SK-N-SH treated with all-trans-retinoic acid at 6 μM for 48 hours (cell line): Measurements from ENCODE around the gene DIAPH3.

Experiments
- ATAC-seq: fragments of 200-7000 bp; cut with Tn5 transposase; 3 replicates; pipeline ENCODE4 v1.9.1; 2020; ENCODE audit warnings: mild to moderate bottlenecking, moderate library complexity
- BACH2 ChIP-seq: fragments of 250-450 bp; sonication (Bioruptor Pico); IDR thresholded peaks from 2 replicates; pipeline ENCODE4 v1.9.0; 2021; ENCODE audit warnings: mild to moderate bottlenecking, borderline replicate concordance
- CREB5 ChIP-seq: fragments of 250-450 bp; sonication (Bioruptor Pico); IDR thresholded peaks from 2 replicates; pipeline ENCODE4 v1.5.1; 2020; ENCODE audit warnings: low read depth, mild to moderate bottlenecking, moderate library complexity
- CSDC2 ChIP-seq: fragments of 250-450 bp; sonication (Bioruptor Pico); IDR thresholded peaks from 2 replicates; pipeline ENCODE4 v1.5.0; 2020; ENCODE audit warnings: mild to moderate bottlenecking, moderate library complexity
- CSRNP3 ChIP-seq: fragments of 250-450 bp; sonication (Bioruptor Pico); IDR thresholded peaks from 2 replicates; pipeline ENCODE4 v1.5.1; 2021; ENCODE audit warnings: mild to moderate bottlenecking, moderate library complexity
- GLIS3 ChIP-seq: fragments of 250-450 bp; sonication (Bioruptor Pico); IDR thresholded peaks from 2 replicates; pipeline ENCODE4 v1.5.0; 2020; ENCODE audit warnings: mild to moderate bottlenecking, moderate library complexity
- ISL1 ChIP-seq: fragments of 250-450 bp; sonication (Bioruptor Pico); IDR thresholded peaks from 2 replicates; pipeline ENCODE4 v2.1.2; 2022; ENCODE audit warnings: mild to moderate bottlenecking, moderate library complexity
- OSR1 ChIP-seq: fragments of 250-450 bp; sonication (Bioruptor Pico); IDR thresholded peaks from 2 replicates; pipeline ENCODE4 v1.8.0; 2022; ENCODE audit warnings: moderate library complexity, mild to moderate bottlenecking, inconsistent platforms
- PATZ1 ChIP-seq: fragments of 250-450 bp; sonication (Bioruptor Pico); IDR thresholded peaks from 2 replicates; pipeline ENCODE4 v1.8.0; 2020; ENCODE audit warnings: mild to moderate bottlenecking, moderate library complexity, borderline replicate concordance
- POU6F1 ChIP-seq: fragments of 250-450 bp; sonication (Bioruptor Pico); IDR thresholded peaks from 2 replicates; pipeline ENCODE4 v1.8.0; 2021; ENCODE audit warnings: low read depth, mild to moderate bottlenecking, moderate library complexity, borderline replicate concordance
- PPARA ChIP-seq: fragments of 250-450 bp; sonication (Bioruptor Pico); IDR thresholded peaks from 2 replicates; pipeline ENCODE4 v1.5.0; 2020; ENCODE audit warnings: mild to moderate bottlenecking, borderline replicate concordance
- SNAI2 ChIP-seq: fragments of 250-450 bp; sonication (Bioruptor Pico); IDR thresholded peaks from 2 replicates; pipeline ENCODE4 v1.5.0; 2020; ENCODE audit warnings: mild to moderate bottlenecking, moderate library complexity
- TCF4 ChIP-seq: fragments of 250-450 bp; sonication (Bioruptor Pico); IDR thresholded peaks from 2 replicates; pipeline ENCODE4 v1.8.0; 2021; ENCODE audit warnings: mild to moderate bottlenecking, moderate library complexity, borderline replicate concordance
- TOX ChIP-seq: fragments of 250-450 bp; sonication (Bioruptor Pico); IDR thresholded peaks from 2 replicates; pipeline ENCODE4 v1.8.0; 2021; ENCODE audit warnings: mild to moderate bottlenecking, moderate library complexity, borderline replicate concordance
- ZC3H10 ChIP-seq: fragments of 250-450 bp; sonication (Bioruptor Pico); IDR thresholded peaks from 2 replicates; pipeline ENCODE4 v1.5.1; 2021; ENCODE audit warnings: mild to moderate bottlenecking, moderate library complexity
- ZFP3 ChIP-seq: fragments of 250-450 bp; sonication (Bioruptor Pico); IDR thresholded peaks from 2 replicates; pipeline ENCODE4 v1.5.0; 2020; ENCODE audit warnings: mild to moderate bottlenecking, moderate library complexity
- ZFP30 ChIP-seq: fragments of 450-650 bp; formaldehyde crosslinking; IDR thresholded peaks from 2 replicates; pipeline ENCODE4 v1.5.0; 2022; ENCODE audit warnings: mild to moderate bottlenecking, moderate library complexity
- ZNF565 ChIP-seq: fragments of 450-650 bp; formaldehyde crosslinking; conservative IDR thresholded peaks from 2 replicates; pipeline ENCODE4 v1.5.0; 2020; ENCODE audit warnings: low read depth, mild to moderate bottlenecking, moderate library complexity
- ZNF70 ChIP-seq: fragments of 450-650 bp; formaldehyde crosslinking; IDR thresholded peaks from 2 replicates; pipeline ENCODE4 v1.5.0; 2020; ENCODE audit warnings: mild to moderate bottlenecking, moderate library complexity
- ZNF8 ChIP-seq: fragments of 450-650 bp; formaldehyde crosslinking; IDR thresholded peaks from 2 replicates; pipeline ENCODE4 v1.5.0; 2020; ENCODE audit warnings: mild to moderate bottlenecking, moderate library complexity

Gene DIAPH3

GRCh38 chr13:60120617-60121336, 43.0 kb downstream of the DIAPH3 start (continued):
- TF ChIP-seq OSR1 (no peak), CSDC2 (no peak), CREB5 (CRISPR knock-in tag) (no peak), ZNF70 (CRISPR knock-in tag) (no peak), BACH2 (CRISPR knock-in tag) (no peak), PATZ1 (CRISPR knock-in tag) (no peak), PPARA (no peak)

- TF ChIP-seq BACH2 (CRISPR knock-in tag) (no peak), ZFP30 (CRISPR knock-in tag) (no peak), GLIS3 (CRISPR knock-in tag) (no peak), ZFP3 (no peak)
- no peak for ATAC-seq
Measured at GRCh38 chr13:60118696-60119400, 44.9 kb downstream of the DIAPH3 start.

- no peak for ATAC-seq
- no peak for TF ChIP-seq ZNF8 (CRISPR knock-in tag)
- TF ChIP-seq TOX: no peak
- TF ChIP-seq POU6F1 (CRISPR knock-in tag): no peak
- TF ChIP-seq BACH2 (CRISPR knock-in tag): no peak
- TF ChIP-seq ZC3H10 (CRISPR knock-in tag): no peak
- no peak for TF ChIP-seq ZNF565 (CRISPR knock-in tag)
- no peak for TF ChIP-seq TCF4 (CRISPR knock-in tag)
- no peak for TF ChIP-seq ZFP30 (CRISPR knock-in tag)
- TF ChIP-seq SNAI2: no peak
- TF ChIP-seq ISL1 (CRISPR knock-in tag): no peak
- no peak for TF ChIP-seq CSRNP3
Measured at GRCh38 chr13:60114499-60115028, 49.2 kb downstream of the DIAPH3 start.

- ATAC-seq: no peak
- no peak for TF ChIP-seq OSR1
- TF ChIP-seq ZNF8 (CRISPR knock-in tag): no peak
- TF ChIP-seq ISL1 (CRISPR knock-in tag): no peak
- no peak for TF ChIP-seq SNAI2
- no peak for TF ChIP-seq TCF4 (CRISPR knock-in tag)
- no peak for TF ChIP-seq TOX
- TF ChIP-seq POU6F1 (CRISPR knock-in tag): no peak
- TF ChIP-seq CSDC2: no peak
- TF ChIP-seq PATZ1 (CRISPR knock-in tag): no peak
- no peak for TF ChIP-seq ZNF70 (CRISPR knock-in tag)
- TF ChIP-seq CREB5 (CRISPR knock-in tag): no peak
- no peak for TF ChIP-seq ZFP3
Measured at GRCh38 chr13:60112771-60113170, 51.0 kb downstream of the DIAPH3 start.
